Subcutaneous adipose tissue (tissue), 4 donors: ENCODE data around the gene CCDC93. TPM values are rescaled to one million over a fixed set of nuclear protein-coding genes. Genes with fewer than 3 reads are reported as not detected.

Source experiments
- total RNA-seq, 4 donors: library from RNA; depleted of rRNA; stranded (reverse); fragments of >200 nt; gene quantifications; one replicate each; pipeline ENCODE4 v1.1.0, GENCODE V29; 2016
- TF ChIP-seq, protein P1 (sequence below): fragments of 450-650 bp; IDR thresholded peaks from one replicate; pipeline ENCODE4 v1.5.1; 2016; ENCODE audit warnings: low read depth, mild to moderate bottlenecking, control low read depth, antibody characterized with exemption, moderate library complexity

Gene CCDC93
- total RNA-seq, 4 donors from 2014 or later = 30.3 to 47.9 (median 32.7) TPM

DNA sequence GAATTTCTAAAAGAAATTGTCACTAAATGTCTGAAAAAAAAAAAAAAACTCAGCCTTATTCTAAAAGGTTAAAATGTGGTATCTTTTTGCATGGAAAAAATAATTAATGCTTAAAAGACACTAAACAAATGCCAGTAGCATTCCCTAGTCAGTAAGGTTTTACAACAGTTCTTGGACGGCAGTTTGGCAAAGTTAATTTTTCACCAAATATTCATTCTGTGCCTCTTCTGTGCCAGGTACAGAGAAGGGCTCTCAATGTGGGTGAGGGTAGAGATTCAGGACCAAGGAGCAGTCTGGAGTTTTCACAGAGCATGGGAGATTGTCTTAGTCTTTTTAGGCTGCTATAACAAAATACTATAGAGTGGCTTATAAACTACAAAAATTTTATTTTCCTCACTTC is 6.0 kb upstream of the CCDC93 start:
- TF ChIP-seq, protein P1, sequence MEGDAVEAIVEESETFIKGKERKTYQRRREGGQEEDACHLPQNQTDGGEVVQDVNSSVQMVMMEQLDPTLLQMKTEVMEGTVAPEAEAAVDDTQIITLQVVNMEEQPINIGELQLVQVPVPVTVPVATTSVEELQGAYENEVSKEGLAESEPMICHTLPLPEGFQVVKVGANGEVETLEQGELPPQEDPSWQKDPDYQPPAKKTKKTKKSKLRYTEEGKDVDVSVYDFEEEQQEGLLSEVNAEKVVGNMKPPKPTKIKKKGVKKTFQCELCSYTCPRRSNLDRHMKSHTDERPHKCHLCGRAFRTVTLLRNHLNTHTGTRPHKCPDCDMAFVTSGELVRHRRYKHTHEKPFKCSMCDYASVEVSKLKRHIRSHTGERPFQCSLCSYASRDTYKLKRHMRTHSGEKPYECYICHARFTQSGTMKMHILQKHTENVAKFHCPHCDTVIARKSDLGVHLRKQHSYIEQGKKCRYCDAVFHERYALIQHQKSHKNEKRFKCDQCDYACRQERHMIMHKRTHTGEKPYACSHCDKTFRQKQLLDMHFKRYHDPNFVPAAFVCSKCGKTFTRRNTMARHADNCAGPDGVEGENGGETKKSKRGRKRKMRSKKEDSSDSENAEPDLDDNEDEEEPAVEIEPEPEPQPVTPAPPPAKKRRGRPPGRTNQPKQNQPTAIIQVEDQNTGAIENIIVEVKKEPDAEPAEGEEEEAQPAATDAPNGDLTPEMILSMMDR = no peak

DNA sequence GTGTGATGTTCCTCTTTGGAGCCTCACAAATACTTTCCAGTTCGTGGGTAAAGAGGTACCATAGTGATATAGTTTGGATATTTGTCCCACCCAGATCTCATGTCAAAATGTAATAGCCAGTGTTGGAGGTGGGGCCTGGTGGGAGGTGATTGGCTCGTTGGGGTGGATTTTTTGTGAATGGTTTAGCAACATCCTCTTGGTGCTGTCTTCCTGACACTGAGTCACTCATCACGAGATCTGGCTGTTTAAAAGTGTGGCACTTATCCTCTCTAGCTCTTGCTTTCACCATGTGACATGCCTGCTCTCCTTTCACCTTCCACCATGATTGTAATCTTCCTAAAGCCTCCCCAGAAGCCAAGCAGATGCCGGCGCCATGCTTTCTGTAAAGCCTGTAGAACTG is 3.0 kb upstream of the CCDC93 start:
- TF ChIP-seq, protein P1 = no peak

DNA sequence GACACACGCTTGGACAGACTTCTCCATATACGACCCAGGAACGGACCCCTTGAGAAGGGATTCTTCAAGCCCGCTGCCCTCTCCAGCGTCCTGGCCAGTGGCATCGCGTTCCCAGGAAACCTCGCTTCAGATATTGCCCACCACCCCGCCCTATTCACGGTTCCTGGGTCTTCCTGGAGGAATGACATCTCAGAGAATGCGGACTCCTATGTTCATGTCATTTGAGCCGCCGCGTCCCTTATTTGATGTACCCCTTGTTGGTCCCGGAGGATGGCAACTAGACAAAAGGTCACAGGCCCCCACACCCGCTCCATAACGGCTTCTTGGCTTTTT is 588 bp upstream of the CCDC93 start:
- TF ChIP-seq, protein P1 = no peak

DNA sequence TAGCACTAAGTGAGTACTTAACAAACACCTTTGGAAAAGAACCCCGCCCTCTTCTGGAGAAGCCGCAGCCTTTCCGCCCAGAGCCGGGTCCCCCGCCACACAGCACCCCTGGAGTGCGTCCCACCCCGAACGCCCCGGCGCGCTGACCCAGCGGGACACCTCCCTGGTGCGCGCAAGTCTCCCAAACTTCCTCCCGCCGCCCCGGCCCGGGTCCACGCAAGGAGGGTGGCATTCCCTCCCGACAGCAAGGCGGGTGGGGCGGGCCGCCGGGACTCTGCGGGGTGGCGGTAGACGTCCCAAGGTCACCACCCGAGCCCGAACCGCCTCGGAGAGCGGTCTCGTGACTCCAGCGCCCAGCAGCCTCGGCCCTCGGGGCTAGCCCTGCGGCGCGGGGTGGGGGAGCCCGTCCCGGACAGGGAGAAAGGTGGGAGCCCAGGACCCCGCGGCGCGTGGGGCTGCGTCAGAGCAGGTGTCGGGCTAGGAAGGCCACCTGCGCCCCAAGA is 598 bp downstream of the CCDC93 start:
- TF ChIP-seq, protein P1 = no peak

DNA sequence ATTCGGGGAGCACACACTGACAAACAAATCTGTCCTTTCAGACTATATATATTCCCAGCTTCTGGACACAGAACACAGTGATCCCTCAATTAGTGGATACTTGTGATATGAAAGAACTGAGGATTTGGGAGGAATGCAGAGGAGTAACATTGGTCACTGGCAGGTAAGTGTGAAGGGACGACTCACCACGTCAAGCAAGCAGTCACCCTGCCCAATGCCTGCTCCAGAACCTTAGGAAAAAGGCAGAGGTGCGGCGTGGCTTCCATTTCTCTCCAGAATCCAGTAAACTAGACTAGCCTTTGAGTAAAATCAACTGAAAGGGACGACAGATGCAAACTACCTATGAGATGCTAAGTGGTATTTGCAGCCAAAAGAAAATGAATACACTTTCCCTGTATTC is 1.1 kb downstream of the CCDC93 start:
- TF ChIP-seq, protein P1 = no peak

DNA sequence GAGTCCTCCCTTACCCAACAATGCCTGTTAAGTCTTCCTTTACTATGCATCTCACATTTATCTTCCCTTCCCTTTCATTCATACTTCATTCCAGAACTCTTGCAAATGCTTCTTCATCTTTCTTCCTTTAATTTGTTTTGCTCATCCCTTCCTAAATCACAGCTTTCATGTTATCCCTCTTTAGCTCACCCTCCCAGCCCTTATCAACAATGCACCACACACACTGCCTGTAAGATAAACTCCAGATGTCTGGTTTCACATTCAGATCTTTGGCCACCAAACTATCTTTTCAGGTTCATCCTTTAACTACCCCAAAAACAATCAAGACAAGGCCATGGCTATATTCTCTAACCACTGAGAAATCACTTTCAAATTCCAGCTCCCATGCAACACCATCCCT is 3.4 kb downstream of the CCDC93 start:
- TF ChIP-seq, protein P1 = no peak

DNA sequence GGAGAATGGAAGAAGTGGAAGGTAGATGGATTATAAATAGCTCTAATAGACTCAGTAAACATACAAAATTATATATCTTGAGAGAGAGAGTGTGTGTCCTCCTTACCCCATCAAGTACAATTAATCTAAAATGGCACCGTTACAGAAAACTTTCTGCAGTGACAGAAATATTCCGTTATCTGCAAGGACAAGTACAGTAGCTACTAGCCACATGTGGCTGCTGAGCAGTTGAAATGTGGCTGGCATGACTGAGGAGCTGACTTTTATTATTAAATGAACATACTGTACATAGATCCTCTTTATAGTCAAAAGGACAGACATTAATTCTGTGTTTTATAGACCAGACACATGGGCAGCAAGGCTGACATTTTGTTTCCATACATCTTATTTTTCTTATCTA is 7.0 kb downstream of the CCDC93 start:
- TF ChIP-seq, protein P1 = no peak

DNA sequence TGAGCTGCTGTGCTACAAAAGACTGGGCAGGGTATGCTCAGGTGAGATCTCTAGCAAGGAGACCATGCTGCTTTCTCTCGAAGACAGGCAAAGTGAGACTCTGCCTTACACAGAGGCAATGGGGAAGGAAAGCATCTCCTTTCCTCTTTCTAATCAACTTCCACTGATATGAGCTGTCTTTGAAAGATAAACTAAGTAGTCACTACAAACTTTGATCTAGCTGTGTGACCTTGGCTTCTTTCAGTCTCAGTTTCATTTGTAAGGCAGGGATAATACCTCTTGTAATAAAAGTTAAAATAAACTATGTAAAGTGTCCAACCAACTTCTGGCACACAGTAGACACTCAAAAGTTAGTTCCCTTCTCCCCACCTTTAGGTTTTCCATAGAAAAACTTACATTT is 7.5 kb downstream of the CCDC93 start:
- TF ChIP-seq, protein P1 = no peak
